ENCODE results near the gene SHH. TPM values are rescaled to one million over a fixed set of nuclear protein-coding genes. Genes with fewer than 3 reads are reported as not detected.

SHH gene
- total RNA-seq, 1 experiment from 2014 or later, result 0.26 TPM

- no peak for TF ChIP-seq AR (CRISPR knock-in tag; IDR thresholded peaks at IDR 0.05)
- TF ChIP-seq MLX (CRISPR knock-in tag; IDR thresholded peaks at IDR 0.05), result no peak
- TF ChIP-seq TP53 (CRISPR knock-in tag; IDR thresholded peaks at IDR 0.05), result no peak
- no peak for TF ChIP-seq FOXJ3 (CRISPR knock-in tag; IDR thresholded peaks at IDR 0.05; ENCODE audit: borderline replicate concordance)
- TF ChIP-seq GRHL2 (CRISPR knock-in tag; IDR thresholded peaks at IDR 0.05; ENCODE audit: insufficient replicate concordance, severe bottlenecking), result no peak
- no peak for TF ChIP-seq ZBTB43 (CRISPR knock-in tag; IDR thresholded peaks at IDR 0.05)
- no peak for TF ChIP-seq SMAD4 (CRISPR knock-in tag; IDR thresholded peaks at IDR 0.05)
- TF ChIP-seq ZNF512 (CRISPR knock-in tag; IDR thresholded peaks at IDR 0.05; ENCODE audit: borderline replicate concordance), result no peak
These were observed 48.7 kb upstream of the SHH start (continued) for GRCh38 chr7:155860840-155861479.

- TF ChIP-seq ETV6 (CRISPR knock-in tag; IDR thresholded peaks at IDR 0.05), result no peak
- no peak for TF ChIP-seq TCF7 (CRISPR knock-in tag; IDR thresholded peaks at IDR 0.05; ENCODE audit: low read depth)
- no peak for TF ChIP-seq FOXJ3 (CRISPR knock-in tag; IDR thresholded peaks at IDR 0.05; ENCODE audit: borderline replicate concordance)
- TF ChIP-seq GRHL2 (CRISPR knock-in tag; IDR thresholded peaks at IDR 0.05; ENCODE audit: insufficient replicate concordance, severe bottlenecking), result no peak
- TF ChIP-seq TEAD4 (CRISPR knock-in tag; IDR thresholded peaks at IDR 0.05), result no peak
- no peak for TF ChIP-seq PRDM15 (CRISPR knock-in tag; IDR thresholded peaks at IDR 0.05)
- no peak for TF ChIP-seq E2F5 (CRISPR knock-in tag; IDR thresholded peaks at IDR 0.05)
- TF ChIP-seq MXD4 (CRISPR knock-in tag; IDR thresholded peaks at IDR 0.05; ENCODE audit: borderline replicate concordance), result no peak
- no peak for TF ChIP-seq ZNF138 (CRISPR knock-in tag; conservative IDR thresholded peaks at IDR 0.05)
- TF ChIP-seq FOXP4 (CRISPR knock-in tag; IDR thresholded peaks at IDR 0.05), result no peak
- no peak for TF ChIP-seq NFATC4 (CRISPR knock-in tag; IDR thresholded peaks at IDR 0.05)
- TF ChIP-seq FOXK1 (CRISPR knock-in tag; IDR thresholded peaks at IDR 0.05), result no peak
- TF ChIP-seq SP1 (CRISPR knock-in tag; conservative IDR thresholded peaks at IDR 0.05), result no peak
- no peak for TF ChIP-seq NFE2L1 (CRISPR knock-in tag; IDR thresholded peaks at IDR 0.05)
- TF ChIP-seq PREB (CRISPR knock-in tag; IDR thresholded peaks at IDR 0.05; ENCODE audit: borderline replicate concordance), result no peak
- no peak for TF ChIP-seq NFYB (CRISPR knock-in tag; conservative IDR thresholded peaks at IDR 0.05; ENCODE audit: low read depth)
- no peak for ATAC-seq
- Mint-ChIP-seq H3K4me1 (no peaks in the 10 kb centered on the region), H3K36me3 (no peaks in the 10 kb centered on the region), H3K4me3 (no peak overlapping the region), H3K9me3 (peaks cover 7% of the 10 kb centered on the region; the same call in 1 of the 2 replicates), H3K27ac (no peak overlapping the region), H3K27me3 (ENCODE audit: low read depth) (no peaks in the 10 kb centered on the region)
- CTCF ChIA-PET, result no interaction called here
- POLR2A ChIA-PET, result no interaction called here
- no peak for DNase-seq (ENCODE audit: low spot score)
These were observed 48.2 kb upstream of the SHH start for GRCh38 chr7:155860461-155860839.

Measured in WTC11 (cell line).